ENCODE measurements around the gene SMAD3.
"Not testable (repeated sequence)": the region's sequence is repeated elsewhere in the genome, so short reads cannot be mapped to it uniquely, and the experiment has no call there.

SMAD3 gene

GRCh38 chr15:67065531-67066005 is at the start of gene SMAD3:
Gene SMAD3 (plus strand): TSS chr15:67065602. CDS start chr15:67066155, 553 bp downstream.
- in situ Hi-C loops (cut with MboI; ENCODE audit: low sequenced_read_pairs): no loop called here

GRCh38 chr15:67017311-67017710 is 48.1 kb upstream of the SMAD3 start:
- in situ Hi-C loops (cut with MboI; ENCODE audit: low sequenced_read_pairs): no loop called here

GRCh38 chr15:67018026-67018425 is 47.4 kb upstream of the SMAD3 start:
- in situ Hi-C loops (cut with MboI; ENCODE audit: low sequenced_read_pairs): no loop called here

GRCh38 chr15:67018441-67018840 is 47.0 kb upstream of the SMAD3 start:
- in situ Hi-C loops (cut with MboI; ENCODE audit: low sequenced_read_pairs): no loop called here

GRCh38 chr15:67019069-67019468 is 46.3 kb upstream of the SMAD3 start:
- in situ Hi-C loops (cut with MboI; ENCODE audit: low sequenced_read_pairs): no loop called here

GRCh38 chr15:67019884-67020520 is 45.4 kb upstream of the SMAD3 start:
- in situ Hi-C loops (cut with MboI; ENCODE audit: low sequenced_read_pairs): no loop called here

GRCh38 chr15:67020668-67021067 is 44.7 kb upstream of the SMAD3 start:
- in situ Hi-C loops (cut with MboI; ENCODE audit: low sequenced_read_pairs): not testable (repeated sequence)

GRCh38 chr15:67021455-67021854 is 43.9 kb upstream of the SMAD3 start:
- in situ Hi-C loops (cut with MboI; ENCODE audit: low sequenced_read_pairs): no loop called here

GRCh38 chr15:67022587-67023105 is 42.8 kb upstream of the SMAD3 start:
- in situ Hi-C loops (cut with MboI; ENCODE audit: low sequenced_read_pairs): no loop called here

GRCh38 chr15:67023517-67024313 is 41.7 kb upstream of the SMAD3 start:
- in situ Hi-C loops (cut with MboI; ENCODE audit: low sequenced_read_pairs): no loop called here

- in situ Hi-C loops (cut with MboI; ENCODE audit: low sequenced_read_pairs): no loop called here
Observed at GRCh38 chr15:67024314-67024997, 40.9 kb upstream of the SMAD3 start.

GRCh38 chr15:67024998-67025368 is 40.4 kb upstream of the SMAD3 start:
- in situ Hi-C loops (cut with MboI; ENCODE audit: low sequenced_read_pairs): no loop called here

GRCh38 chr15:67025719-67026609 is 39.4 kb upstream of the SMAD3 start:
- in situ Hi-C loops (cut with MboI; ENCODE audit: low sequenced_read_pairs): no loop called here

- in situ Hi-C loops (cut with MboI; ENCODE audit: low sequenced_read_pairs): no loop called here
Observed at GRCh38 chr15:67026610-67026967, 38.8 kb upstream of the SMAD3 start.

GRCh38 chr15:67028440-67028839 is 37.0 kb upstream of the SMAD3 start:
- in situ Hi-C loops (cut with MboI; ENCODE audit: low sequenced_read_pairs): not testable (repeated sequence)

- in situ Hi-C loops (cut with MboI; ENCODE audit: low sequenced_read_pairs): no loop called here
Observed at GRCh38 chr15:67030036-67030762, 35.2 kb upstream of the SMAD3 start.

GRCh38 chr15:67031331-67031730 is 34.1 kb upstream of the SMAD3 start:
- in situ Hi-C loops (cut with MboI; ENCODE audit: low sequenced_read_pairs): no loop called here

GRCh38 chr15:67032608-67033007 is 32.8 kb upstream of the SMAD3 start:
- in situ Hi-C loops (cut with MboI; ENCODE audit: low sequenced_read_pairs): no loop called here

- in situ Hi-C loops (cut with MboI; ENCODE audit: low sequenced_read_pairs): no loop called here
Observed at GRCh38 chr15:67033012-67033411, 32.4 kb upstream of the SMAD3 start.

- in situ Hi-C loops (cut with MboI; ENCODE audit: low sequenced_read_pairs): no loop called here
Observed at GRCh38 chr15:67033571-67034044, 31.8 kb upstream of the SMAD3 start.

All from HL-60/S4 treated with phorbol 12-myristate 13-acetate at 8.2 ng/mL for 4 days and 3 days (cell line).